K562 (cell line): ENCODE results near the gene DYSF. TPM values are rescaled to one million over a fixed set of nuclear protein-coding genes. Genes with fewer than 3 reads are reported as not detected.

ENCODE experiments used
- ATAC-seq: fragments of 200-7000 bp; cut with Tn5 transposase; 3 replicates; pipeline ENCODE4 v1.9.1; 2020; ENCODE audit warnings: moderate library complexity
- BruUV-seq: library from RNA; stranded (reverse); fragments of 400-500 nt; replicated peaks from 2 replicates; lab custom pipeline; 2021; lab: Mats Ljungman, UMichigan
- CTCF ChIA-PET: fragments of 300-600 bp; formaldehyde crosslinking; extraction: SDS; loops from one replicate; lab custom pipeline; 2021; ENCODE audit warnings: low intra/inter-chr PET ratio; lab: Yijun Ruan, JAX
- POLR2A ChIA-PET: fragments of 300-600, 350-650 bp; sonication (Branson Sonifier 250); formaldehyde crosslinking; extraction: SDS; loops from one replicate; lab custom pipeline; 2021; ENCODE audit warnings: antibody characterized with exemption, inconsistent platforms; lab: Yijun Ruan, JAX
- DNase-seq, 4 experiments: peaks; one replicate each; pipeline versions ENCODE4 v3.0.0 to v3.0.0-alpha.2; 2011 to 2018; ENCODE audit warnings: low spot score in 3 of 4, mixed read lengths in 3 of 4; ENCODE audit errors: extremely low read depth in 1 of 4
- FAIRE-seq: peaks from 2 replicates; lab custom pipeline; 2011; peaks lifted over from hg19 to GRCh38; lab: Jason Lieb, UNC
- H2AFZ ChIP-seq: 2 replicates; pipeline ENCODE4 v1.6.0; 2011; ENCODE audit warnings: low read depth, low read length, control low read depth, inconsistent platforms
- H3K27ac ChIP-seq: fragments of 200-600 bp; 3 replicates; pipeline ENCODE4 v1.8.0; 2011; ENCODE audit warnings: low read depth, mild to moderate bottlenecking, control low read depth, inconsistent platforms, low read length, moderate library complexity, mixed read lengths; ENCODE audit errors: extremely low read depth
- H3K27me3 ChIP-seq, 2 experiments: fragments of 300-600 bp in 1 of 2; 2 replicates in 1 of 2; 3 replicates in 1 of 2; pipeline versions ENCODE4 v1.6.0 to v1.8.0; 2011; ENCODE audit warnings: inconsistent platforms in 2 of 2, low read length in 2 of 2, mild to moderate bottlenecking in 1 of 2, mixed read lengths in 1 of 2, moderate library complexity in 1 of 2; ENCODE audit not compliant: control insufficient read depth in 2 of 2, insufficient read depth in 2 of 2
- H3K36me3 ChIP-seq: fragments of 300-600 bp; 3 replicates; pipeline ENCODE4 v1.8.0; 2011; ENCODE audit warnings: mild to moderate bottlenecking, low read length, inconsistent platforms; ENCODE audit not compliant: control insufficient read depth, insufficient read depth
- H3K4me1 ChIP-seq, 2 experiments: fragments of 200-600 bp in 1 of 2; replicated peaks in 1 of 2; 2 replicates in 1 of 2; 3 replicates in 1 of 2; pipeline versions ENCODE4 v1.5.1 to v1.8.0; 2011; ENCODE audit warnings: inconsistent platforms in 2 of 2, low read length in 2 of 2, mild to moderate bottlenecking in 1 of 2, mixed read lengths in 1 of 2, moderate library complexity in 1 of 2; ENCODE audit not compliant: control insufficient read depth in 2 of 2, insufficient read depth in 2 of 2
- H3K4me2 ChIP-seq: 2 replicates; pipeline ENCODE4 v1.6.1; 2011; ENCODE audit warnings: low read length, control low read depth, inconsistent platforms, mixed read lengths; ENCODE audit not compliant: insufficient read depth
- H3K4me3 ChIP-seq: fragments of 200-600 bp; sonication (generic), shearing (Covaris generic); 2 replicates; pipeline ENCODE4 v1.5.1; 2016; ENCODE audit warnings: control low read depth, inconsistent platforms
- H3K79me2 ChIP-seq: fragments of 200-600 bp; 3 replicates; pipeline ENCODE4 v1.8.0; 2011; ENCODE audit warnings: low read length, inconsistent platforms; ENCODE audit not compliant: control insufficient read depth, insufficient read depth
- H3K9ac ChIP-seq, 2 experiments: 2 replicates each; pipeline versions ENCODE4 v1.6.0 to v1.6.1; 2011; ENCODE audit warnings: low read depth in 2 of 2, low read length in 2 of 2, control low read depth in 1 of 2, inconsistent platforms in 1 of 2, mild to moderate bottlenecking in 1 of 2, mixed read lengths in 1 of 2; ENCODE audit not compliant: insufficient read depth in 1 of 2
- H3K9me1 ChIP-seq: one replicate; pipeline ENCODE4 v1.6.0; 2011; ENCODE audit warnings: inconsistent platforms, mild to moderate bottlenecking, low read length, moderate library complexity; ENCODE audit not compliant: control insufficient read depth, insufficient read depth
- H3K9me3 ChIP-seq: replicated peaks from 2 replicates; pipeline ENCODE4 v1.5.1; 2011; ENCODE audit warnings: low read depth, low read length, inconsistent platforms; ENCODE audit not compliant: control insufficient read depth, insufficient read depth
- H4K20me1 ChIP-seq: replicated peaks from 2 replicates; pipeline ENCODE4 v1.6.1; 2011; ENCODE audit warnings: low read length, inconsistent platforms, mixed read lengths; ENCODE audit not compliant: control insufficient read depth, insufficient read depth
- BCL6 ChIP-seq: fragments of 250-450 bp; sonication (Bioruptor Pico); IDR thresholded peaks from 2 replicates; pipeline ENCODE4 v1.4.0; 2020
- CC2D1A ChIP-seq: fragments of 450-650 bp; IDR thresholded peaks from 2 replicates; pipeline ENCODE4 v1.6.1; 2017; ENCODE audit warnings: mild to moderate bottlenecking
- CHD1 ChIP-seq: fragments of 200-600 bp; sonication (generic); IDR thresholded peaks from one replicate; pipeline ENCODE4 v1.6.1; 2012; ENCODE audit warnings: mild to moderate bottlenecking, moderate library complexity, low read length, inconsistent platforms
- FOS ChIP-seq: IDR thresholded peaks from 3 replicates; pipeline ENCODE4 v1.6.1; 2011; ENCODE audit not compliant: insufficient read length; ENCODE audit errors: extremely low read depth
- L3MBTL2 ChIP-seq: fragments of 450-650 bp; IDR thresholded peaks from 2 replicates; pipeline ENCODE4 v1.6.1; 2016; ENCODE audit warnings: mild to moderate bottlenecking, moderate library complexity
- PKNOX1 ChIP-seq: fragments of 450-650 bp; IDR thresholded peaks from 2 replicates; pipeline ENCODE4 v1.6.1; 2016
- POLR3A ChIP-seq: IDR thresholded peaks from 2 replicates; pipeline ENCODE4 v1.6.1; 2011; ENCODE audit warnings: borderline replicate concordance, mild to moderate bottlenecking, moderate library complexity; ENCODE audit not compliant: insufficient read length, insufficient read depth; ENCODE audit errors: extremely low read depth
- PREB ChIP-seq: sonication (generic); formaldehyde crosslinking; IDR thresholded peaks from 2 replicates; pipeline ENCODE4 v1.8.1; 2023; ENCODE audit warnings: mild to moderate bottlenecking, missing genetic modification reagents
- SMC3 ChIP-seq: conservative IDR thresholded peaks from 2 replicates; pipeline ENCODE4 v1.6.1; 2011; ENCODE audit warnings: low read depth, low read length, improper control_type of control experiment; ENCODE audit not compliant: insufficient read depth
- ZNF609 ChIP-seq: sonication (generic); formaldehyde crosslinking; IDR thresholded peaks from 2 replicates; pipeline ENCODE4 v1.8.1; 2023; ENCODE audit warnings: missing genetic modification reagents, mild to moderate bottlenecking, borderline replicate concordance
- WGBS: fragments of 100-300 bp; shearing (Covaris generic); methylation state at CpG from one replicate; pipeline ENCODE4 v1.1.6; 2016; ENCODE audit warnings: low coverage, mixed read lengths; ENCODE audit not compliant: insufficient coverage; ENCODE audit errors: missing lambda C conversion rate; 5-methylcytosine and 5-hydroxymethylcytosine counted together
- in situ Hi-C: fragments of 300-500 bp; cut with MboI; formaldehyde crosslinking; loops from 4 replicates; pipeline ENCODE4 v1.15.0; 2018; ENCODE audit warnings: inconsistent platforms, mixed read lengths
- intact Hi-C: fragments of 100-400 bp; cut with micrococcal nuclease; formaldehyde crosslinking; loops from 2 replicates; pipeline ENCODE4 v1.14.2; 2022
- polyA plus RNA-seq, 8 experiments: library from polyadenylated mRNA; depleted of rRNA in 4 of 8; stranded (reverse) in 5 of 8; unstranded in 3 of 8; fragments of >200 nt; fragmentation: Nextera tagmentation in 2 of 8; fragmentation: Illumina TruSeq in 1 of 8; extraction: Ambion mirVana in 2 of 8; extraction: Trizol in 1 of 8; gene quantifications; 2 replicates each; pipeline versions ENCODE4 v1.2.1 to v1.2.3, GENCODE V29; 2011 to 2014; ENCODE audit warnings: inconsistent platforms in 1 of 8, missing spikeins in 1 of 8
- total RNA-seq, 7 experiments: library from RNA; depleted of rRNA in 6 of 7; stranded (reverse); fragments of >200 nt in 6 of 7; fragmentation: Illumina TruSeq in 2 of 7; extraction: Trizol in 2 of 7; gene quantifications; 2 replicates each; pipeline versions ENCODE4 v1.2.1 to v1.2.3, GENCODE V29; 2011 to 2021; ENCODE audit warnings: low replicate concordance in 1 of 7
- TF ChIP-seq, protein P1 (sequence below): fragments of 450-650 bp; formaldehyde crosslinking; IDR thresholded peaks from 2 replicates; pipeline ENCODE4 v1.4.0; 2020; ENCODE audit warnings: mild to moderate bottlenecking, moderate library complexity

DYSF gene
- total and polyA plus RNA-seq, 9 of the 15 experiments (the other 6 are each of a cell fraction or from before 2014, with no cell fraction given), result 0.01 to 0.80 (median 0.29) TPM

- Histone ChIP-seq H3K9me3 (no peaks in the 10 kb centered on the region), H3K4me1 (0 out of 5 replicates have a peak, but pooled peaks cover 0 to 3% of the 10 kb centered on the region in 2 experiments), H3K9me1 (no peaks in the 10 kb centered on the region), H3K27me3 (peaks cover 7 to 30% of the 10 kb centered on the region in 2 experiments; a peak in 4 of 5 replicates), H3K27ac (no peak overlapping the region), H3K4me3 (no peak overlapping the region), H3K36me3 (no peaks in the 10 kb centered on the region), H3K9ac (no peak overlapping the region), H4K20me1 (no peaks in the 10 kb centered on the region), H2AFZ (0 out of 2 replicates have a peak overlapping the region, but pooled peaks have one; percentile 53), H3K79me2 (no peaks in the 10 kb centered on the region), H3K4me2 (peak overlapping the region; percentile 18; the same call in 1 of the 2 replicates)
- BruUV-seq, result no TSS peak
- WGBS, result 11% methylated on average over 22 of the region's 22 CpGs
- FAIRE-seq (peak; percentile 93), DNase-seq (peak; percentile 63 to 74 (median 64)), ATAC-seq (peak; percentile 93)
- ChIA-PET POLR2A (interaction anchor here (1.0 kb wide), 1 partner anchor 606 kb away, joined by 4 read pairs; no protein-coding TSS in a partner anchor), CTCF (interaction anchor here (0.8 to 1.2 kb wide), 3 partner anchors 252 to 1034 kb away, joined by 3 to 5 read pairs (median 3); no protein-coding TSS in a partner anchor)
- in situ Hi-C loops, result loop anchor here (5.0 to 25.0 kb wide), 2 partner anchors 1042 to 1197 kb away; no protein-coding TSS in a partner anchor
- intact Hi-C loops, result loop anchor here (2.0 to 10.0 kb wide), 7 partner anchors 62 to 1199 kb away; no protein-coding TSS in a partner anchor
- peak; percentile 77 for TF ChIP-seq SMC3
- no peak for TF ChIP-seq BCL6 (CRISPR knock-in tag)
- no peak for TF ChIP-seq ZNF609 (CRISPR knock-in tag)
- TF ChIP-seq PKNOX1, result no peak
- TF ChIP-seq, protein P1, sequence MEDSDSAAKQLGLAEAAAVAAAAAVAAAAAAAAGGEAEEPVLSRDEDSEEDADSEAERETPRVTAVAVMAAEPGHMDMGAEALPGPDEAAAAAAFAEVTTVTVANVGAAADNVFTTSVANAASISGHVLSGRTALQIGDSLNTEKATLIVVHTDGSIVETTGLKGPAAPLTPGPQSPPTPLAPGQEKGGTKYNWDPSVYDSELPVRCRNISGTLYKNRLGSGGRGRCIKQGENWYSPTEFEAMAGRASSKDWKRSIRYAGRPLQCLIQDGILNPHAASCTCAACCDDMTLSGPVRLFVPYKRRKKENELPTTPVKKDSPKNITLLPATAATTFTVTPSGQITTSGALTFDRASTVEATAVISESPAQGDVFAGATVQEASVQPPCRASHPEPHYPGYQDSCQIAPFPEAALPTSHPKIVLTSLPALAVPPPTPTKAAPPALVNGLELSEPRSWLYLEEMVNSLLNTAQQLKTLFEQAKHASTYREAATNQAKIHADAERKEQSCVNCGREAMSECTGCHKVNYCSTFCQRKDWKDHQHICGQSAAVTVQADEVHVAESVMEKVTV (CRISPR knock-in tag), result peak; percentile 69; the same call in 1 of the 2 replicates
- no peak for TF ChIP-seq FOS
- TF ChIP-seq CHD1, result no peak
- no peak for TF ChIP-seq POLR3A
- TF ChIP-seq CC2D1A, result peak; percentile 41; the same call in 1 of the 2 replicates
- 0 out of 2 replicates have a peak, but pooled peaks have one; percentile 13 for TF ChIP-seq L3MBTL2
- TF ChIP-seq PREB, result 0 out of 2 replicates have a peak, but pooled peaks have one; percentile 71
Measured at GRCh38 chr2:71545572-71546274, 92.4 kb downstream of the DYSF start.
